Measurements from ENCODE around the gene PIP5K1C. TPM values are rescaled to one million over a fixed set of nuclear protein-coding genes. Genes with fewer than 3 reads are reported as not detected.

Gene PIP5K1C
- total and polyA plus RNA-seq, 9 of the 15 experiments (the other 6 are each of a cell fraction or from before 2014, with no cell fraction given) = 0.38 to 22.1 (median 4.1) TPM

- H3K9me1 ChIP-seq (ENCODE audit: control insufficient read depth, insufficient read depth, low read length) = no peaks in the 10 kb centered on the region
- no peak for ATAC-seq
- H3K9me3 ChIP-seq (replicated peaks; ENCODE audit: control insufficient read depth, insufficient read depth, low read depth, low read length) = no peaks in the 10 kb centered on the region
- WGBS (ENCODE audit: insufficient coverage, low coverage, missing lambda C conversion rate) = 88% methylated on average over 11 of the region's 21 CpGs
- no peak overlapping the region for H3K9ac ChIP-seq (ENCODE audit: insufficient read depth in 1 of 2, low read depth in 2 of 2, low read length in 2 of 2)
- H4K20me1 ChIP-seq (replicated peaks; ENCODE audit: control insufficient read depth, insufficient read depth, low read length) = peaks cover 7% of the 10 kb centered on the region; the same call in 1 of the 2 replicates
- H3K4me1 ChIP-seq (replicated peaks in 1 of 2; ENCODE audit: control insufficient read depth in 2 of 2, insufficient read depth in 2 of 2, low read length in 2 of 2) = peaks cover 0 to 44% of the 10 kb centered on the region in 2 experiments; a peak in 3 of 5 replicates
- ChIA-PET CTCF (ENCODE audit: low intra/inter-chr PET ratio) (no interaction called here), POLR2A (interaction anchor here (0.7 to 1.2 kb wide), 2 partner anchors 15 to 683 kb away, joined by 3 read pairs; no protein-coding TSS in a partner anchor)
- H3K27me3 ChIP-seq (ENCODE audit: control insufficient read depth in 2 of 2, insufficient read depth in 2 of 2, low read length in 2 of 2) = no peaks in the 10 kb centered on the region
- intact Hi-C loops (cut with micrococcal nuclease) (no loop called here), in situ Hi-C loops (cut with MboI) (no loop called here)
- no peak overlapping the region for H3K27ac ChIP-seq (ENCODE audit: extremely low read depth, low read depth, low read length)
- FAIRE-seq = no peak
- no TSS peak for BruUV-seq (replicated peaks)
- no peak for DNase-seq (ENCODE audit: extremely low read depth in 1 of 4, low spot score in 3 of 4)
- no peak overlapping the region for H2AFZ ChIP-seq (ENCODE audit: low read depth, low read length)
- no peaks in the 10 kb centered on the region for H3K79me2 ChIP-seq (ENCODE audit: control insufficient read depth, insufficient read depth, low read length)
- no peak overlapping the region for H3K4me3 ChIP-seq
- H3K36me3 ChIP-seq (ENCODE audit: control insufficient read depth, insufficient read depth, low read length) = peaks cover 26% of the 10 kb centered on the region; the same call in 1 of the 3 replicates
- no peak overlapping the region for H3K4me2 ChIP-seq (ENCODE audit: insufficient read depth, low read length)
- TF ChIP-seq, protein P1, sequence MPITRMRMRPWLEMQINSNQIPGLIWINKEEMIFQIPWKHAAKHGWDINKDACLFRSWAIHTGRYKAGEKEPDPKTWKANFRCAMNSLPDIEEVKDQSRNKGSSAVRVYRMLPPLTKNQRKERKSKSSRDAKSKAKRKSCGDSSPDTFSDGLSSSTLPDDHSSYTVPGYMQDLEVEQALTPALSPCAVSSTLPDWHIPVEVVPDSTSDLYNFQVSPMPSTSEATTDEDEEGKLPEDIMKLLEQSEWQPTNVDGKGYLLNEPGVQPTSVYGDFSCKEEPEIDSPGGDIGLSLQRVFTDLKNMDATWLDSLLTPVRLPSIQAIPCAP (CRISPR knock-in tag; IDR thresholded peaks at IDR 0.05; ENCODE audit: borderline replicate concordance) = no peak
- TF ChIP-seq ZBTB49 (CRISPR knock-in tag; IDR thresholded peaks at IDR 0.05; ENCODE audit: borderline replicate concordance) (no peak), FOXM1 (IDR thresholded peaks at IDR 0.05; ENCODE audit: low read depth) (no peak), FOXM1 (CRISPR knock-in tag; IDR thresholded peaks at IDR 0.05; ENCODE audit: low read depth) (no peak), ZNF41 (CRISPR knock-in tag; conservative IDR thresholded peaks at IDR 0.05) (no peak), SNRNP70 (optimal IDR thresholded peaks at IDR 0.05; ENCODE audit: low read depth, low read length) (no peak), HNRNPK (IDR thresholded peaks at IDR 0.05; ENCODE audit: low read depth, low read length, poor library complexity, severe bottlenecking) (no peak), MGA (IDR thresholded peaks at IDR 0.05) (no peak)
These were observed 54.5 kb downstream of the PIP5K1C start for GRCh38 chr19:3645726-3646125.
